K562 (cell line): ENCODE measurements around the gene METTL24. TPM values are rescaled to one million over a fixed set of nuclear protein-coding genes. Genes with fewer than 3 reads are reported as not detected.

ENCODE experiments used
- ATAC-seq: fragments of 200-7000 bp; cut with Tn5 transposase; 3 replicates; pipeline ENCODE4 v1.9.1; 2020; ENCODE audit warnings: moderate library complexity
- BruUV-seq: library from RNA; stranded (reverse); fragments of 400-500 nt; replicated peaks from 2 replicates; lab custom pipeline; 2021; lab: Mats Ljungman, UMichigan
- CTCF ChIA-PET: fragments of 300-600 bp; formaldehyde crosslinking; extraction: SDS; loops from one replicate; lab custom pipeline; 2021; ENCODE audit warnings: low intra/inter-chr PET ratio; lab: Yijun Ruan, JAX
- POLR2A ChIA-PET: fragments of 300-600, 350-650 bp; sonication (Branson Sonifier 250); formaldehyde crosslinking; extraction: SDS; loops from one replicate; lab custom pipeline; 2021; ENCODE audit warnings: antibody characterized with exemption, inconsistent platforms; lab: Yijun Ruan, JAX
- DNase-seq, 4 experiments: peaks; one replicate each; pipeline versions ENCODE4 v3.0.0 to v3.0.0-alpha.2; 2011 to 2018; ENCODE audit warnings: low spot score in 3 of 4, mixed read lengths in 3 of 4; ENCODE audit errors: extremely low read depth in 1 of 4
- FAIRE-seq: peaks from 2 replicates; lab custom pipeline; 2011; peaks lifted over from hg19 to GRCh38; lab: Jason Lieb, UNC
- H2AFZ ChIP-seq: 2 replicates; pipeline ENCODE4 v1.6.0; 2011; ENCODE audit warnings: low read depth, low read length, control low read depth, inconsistent platforms
- H3K27ac ChIP-seq: fragments of 200-600 bp; 3 replicates; pipeline ENCODE4 v1.8.0; 2011; ENCODE audit warnings: low read depth, mild to moderate bottlenecking, control low read depth, inconsistent platforms, low read length, moderate library complexity, mixed read lengths; ENCODE audit errors: extremely low read depth
- H3K27me3 ChIP-seq, 2 experiments: fragments of 300-600 bp in 1 of 2; 2 replicates in 1 of 2; 3 replicates in 1 of 2; pipeline versions ENCODE4 v1.6.0 to v1.8.0; 2011; ENCODE audit warnings: inconsistent platforms in 2 of 2, low read length in 2 of 2, mild to moderate bottlenecking in 1 of 2, mixed read lengths in 1 of 2, moderate library complexity in 1 of 2; ENCODE audit not compliant: control insufficient read depth in 2 of 2, insufficient read depth in 2 of 2
- H3K36me3 ChIP-seq: fragments of 300-600 bp; 3 replicates; pipeline ENCODE4 v1.8.0; 2011; ENCODE audit warnings: mild to moderate bottlenecking, low read length, inconsistent platforms; ENCODE audit not compliant: control insufficient read depth, insufficient read depth
- H3K4me1 ChIP-seq, 2 experiments: fragments of 200-600 bp in 1 of 2; replicated peaks in 1 of 2; 2 replicates in 1 of 2; 3 replicates in 1 of 2; pipeline versions ENCODE4 v1.5.1 to v1.8.0; 2011; ENCODE audit warnings: inconsistent platforms in 2 of 2, low read length in 2 of 2, mild to moderate bottlenecking in 1 of 2, mixed read lengths in 1 of 2, moderate library complexity in 1 of 2; ENCODE audit not compliant: control insufficient read depth in 2 of 2, insufficient read depth in 2 of 2
- H3K4me2 ChIP-seq: 2 replicates; pipeline ENCODE4 v1.6.1; 2011; ENCODE audit warnings: low read length, control low read depth, inconsistent platforms, mixed read lengths; ENCODE audit not compliant: insufficient read depth
- H3K4me3 ChIP-seq: fragments of 200-600 bp; sonication (generic), shearing (Covaris generic); 2 replicates; pipeline ENCODE4 v1.5.1; 2016; ENCODE audit warnings: control low read depth, inconsistent platforms
- H3K79me2 ChIP-seq: fragments of 200-600 bp; 3 replicates; pipeline ENCODE4 v1.8.0; 2011; ENCODE audit warnings: low read length, inconsistent platforms; ENCODE audit not compliant: control insufficient read depth, insufficient read depth
- H3K9ac ChIP-seq, 2 experiments: 2 replicates each; pipeline versions ENCODE4 v1.6.0 to v1.6.1; 2011; ENCODE audit warnings: low read depth in 2 of 2, low read length in 2 of 2, control low read depth in 1 of 2, inconsistent platforms in 1 of 2, mild to moderate bottlenecking in 1 of 2, mixed read lengths in 1 of 2; ENCODE audit not compliant: insufficient read depth in 1 of 2
- H3K9me1 ChIP-seq: one replicate; pipeline ENCODE4 v1.6.0; 2011; ENCODE audit warnings: inconsistent platforms, mild to moderate bottlenecking, low read length, moderate library complexity; ENCODE audit not compliant: control insufficient read depth, insufficient read depth
- H3K9me3 ChIP-seq: replicated peaks from 2 replicates; pipeline ENCODE4 v1.5.1; 2011; ENCODE audit warnings: low read depth, low read length, inconsistent platforms; ENCODE audit not compliant: control insufficient read depth, insufficient read depth
- H4K20me1 ChIP-seq: replicated peaks from 2 replicates; pipeline ENCODE4 v1.6.1; 2011; ENCODE audit warnings: low read length, inconsistent platforms, mixed read lengths; ENCODE audit not compliant: control insufficient read depth, insufficient read depth
- CHAMP1 ChIP-seq: fragments of 450-650 bp; IDR thresholded peaks from 2 replicates; pipeline ENCODE4 v1.6.1; 2016; ENCODE audit warnings: mild to moderate bottlenecking
- CREB3L1 ChIP-seq: fragments of 450-650 bp; IDR thresholded peaks from 2 replicates; pipeline ENCODE4 v1.6.1; 2014; ENCODE audit warnings: low read depth, mild to moderate bottlenecking, moderate library complexity, borderline replicate concordance
- CREBBP ChIP-seq: IDR thresholded peaks from one replicate; pipeline ENCODE4 v1.6.1; 2012; ENCODE audit warnings: low read depth, mild to moderate bottlenecking, control low read depth, inconsistent platforms, low read length
- MAFF ChIP-seq: IDR thresholded peaks from 2 replicates; pipeline ENCODE4 v1.6.1; 2012; ENCODE audit warnings: low read length, improper control_type of control experiment
- MAX ChIP-seq: sonication (generic); formaldehyde crosslinking; IDR thresholded peaks from 2 replicates; pipeline ENCODE4 v1.9.0; 2022; ENCODE audit warnings: mild to moderate bottlenecking, missing genetic modification reagents
- MCM3 ChIP-seq: fragments of 450-650 bp; IDR thresholded peaks from 2 replicates; pipeline ENCODE4 v1.6.1; 2016
- PHTF2 ChIP-seq: fragments of 250-450 bp; sonication (Bioruptor Pico); IDR thresholded peaks from 2 replicates; pipeline ENCODE4 v1.5.0; 2021; ENCODE audit warnings: mild to moderate bottlenecking
- RBM34 ChIP-seq: fragments of 200-400 bp; formaldehyde crosslinking; IDR thresholded peaks from 2 replicates; pipeline ENCODE4 v1.6.1; 2018; ENCODE audit warnings: low read length, borderline replicate concordance; ENCODE audit not compliant: insufficient read depth
- ZFP91 ChIP-seq: sonication (generic); formaldehyde crosslinking; IDR thresholded peaks from 2 replicates; pipeline ENCODE4 v1.8.0; 2022; ENCODE audit warnings: mild to moderate bottlenecking, missing genetic modification reagents
- ZNF253 ChIP-seq: fragments of 250-450 bp; sonication (Bioruptor Pico); conservative IDR thresholded peaks from 2 replicates; pipeline ENCODE4 v1.6.1; 2021; ENCODE audit warnings: mild to moderate bottlenecking
- ZNF274 ChIP-seq: IDR thresholded peaks from 2 replicates; pipeline ENCODE4 v1.6.1; 2011; ENCODE audit warnings: low read depth, mild to moderate bottlenecking, low read length, moderate library complexity, borderline replicate concordance
- ZNF311 ChIP-seq: fragments of 250-450 bp; sonication (Bioruptor Pico); IDR thresholded peaks from 2 replicates; pipeline ENCODE4 v1.4.0; 2020; ENCODE audit warnings: mild to moderate bottlenecking, moderate library complexity
- ZNF57 ChIP-seq: fragments of 450-650 bp; formaldehyde crosslinking; IDR thresholded peaks from 2 replicates; pipeline ENCODE4 v1.4.0; 2020; ENCODE audit warnings: mild to moderate bottlenecking, moderate library complexity
- WGBS: fragments of 100-300 bp; shearing (Covaris generic); methylation state at CpG from one replicate; pipeline ENCODE4 v1.1.6; 2016; ENCODE audit warnings: low coverage, mixed read lengths; ENCODE audit not compliant: insufficient coverage; ENCODE audit errors: missing lambda C conversion rate; 5-methylcytosine and 5-hydroxymethylcytosine counted together
- in situ Hi-C: fragments of 300-500 bp; cut with MboI; formaldehyde crosslinking; loops from 4 replicates; pipeline ENCODE4 v1.15.0; 2018; ENCODE audit warnings: inconsistent platforms, mixed read lengths
- intact Hi-C: fragments of 100-400 bp; cut with micrococcal nuclease; formaldehyde crosslinking; loops from 2 replicates; pipeline ENCODE4 v1.14.2; 2022
- polyA plus RNA-seq, 8 experiments: library from polyadenylated mRNA; depleted of rRNA in 4 of 8; stranded (reverse) in 5 of 8; unstranded in 3 of 8; fragments of >200 nt; fragmentation: Nextera tagmentation in 2 of 8; fragmentation: Illumina TruSeq in 1 of 8; extraction: Ambion mirVana in 2 of 8; extraction: Trizol in 1 of 8; gene quantifications; 2 replicates each; pipeline versions ENCODE4 v1.2.1 to v1.2.3, GENCODE V29; 2011 to 2014; ENCODE audit warnings: inconsistent platforms in 1 of 8, missing spikeins in 1 of 8
- total RNA-seq, 7 experiments: library from RNA; depleted of rRNA in 6 of 7; stranded (reverse); fragments of >200 nt in 6 of 7; fragmentation: Illumina TruSeq in 2 of 7; extraction: Trizol in 2 of 7; gene quantifications; 2 replicates each; pipeline versions ENCODE4 v1.2.1 to v1.2.3, GENCODE V29; 2011 to 2021; ENCODE audit warnings: low replicate concordance in 1 of 7

METTL24 gene
- total and polyA plus RNA-seq, 9 of the 15 experiments (the other 6 are each of a cell fraction or from before 2014, with no cell fraction given): not detected

GRCh38 chr6:110398778-110399177 is 40.6 kb upstream of the METTL24 start (continued):
- TF ChIP-seq ZFP91 (CRISPR knock-in tag): no peak
- no peak for TF ChIP-seq ZNF311 (CRISPR knock-in tag)
- no peak for TF ChIP-seq RBM34
- no peak for TF ChIP-seq CHAMP1
- no peak for TF ChIP-seq ZNF274

- FAIRE-seq (no peak), ATAC-seq (no peak), DNase-seq (no peak)
- Histone ChIP-seq H3K9ac (no peak overlapping the region), H3K36me3 (no peaks in the 10 kb centered on the region), H3K27me3 (peaks cover 0 to 17% of the 10 kb centered on the region in 2 experiments; a peak in 2 of 5 replicates), H3K9me1 (no peaks in the 10 kb centered on the region), H2AFZ (no peak overlapping the region), H3K27ac (no peak overlapping the region), H3K4me3 (no peak overlapping the region), H3K9me3 (no peaks in the 10 kb centered on the region), H3K4me2 (no peak overlapping the region), H3K79me2 (no peaks in the 10 kb centered on the region), H4K20me1 (no peaks in the 10 kb centered on the region), H3K4me1 (peaks cover 9 to 11% of the 10 kb centered on the region in 2 experiments; a peak in 3 of 5 replicates)
- ChIA-PET CTCF (no interaction called here), POLR2A (interaction anchor here (0.7 kb wide), 1 partner anchor 181 kb away, joined by 3 read pairs; no protein-coding TSS in a partner anchor)
- intact Hi-C loops (loop anchor here (10.0 kb wide), 1 partner anchor 610 kb away; no protein-coding TSS in a partner anchor), in situ Hi-C loops (loop anchor here (10.0 to 25.0 kb wide), 3 partner anchors 220 to 858 kb away; partner anchors contain the start of gene WASF1)
- WGBS: 1% methylated on average over 4 of the region's 4 CpGs
- no TSS peak for BruUV-seq
- TF ChIP-seq ZNF57 (no peak), ZNF253 (CRISPR knock-in tag) (no peak), RBM34 (no peak), MAFF (no peak), CREBBP (no peak), MAX (CRISPR knock-in tag) (no peak), CREB3L1 (no peak), PHTF2 (CRISPR knock-in tag) (no peak), MCM3 (no peak)
Observed at GRCh38 chr6:110395221-110395620, 37.1 kb upstream of the METTL24 start.
